Cardiac muscle cell (in vitro differentiated cells and primary cell): ENCODE measurements around the gene PBRM1. TPM values are rescaled to one million over a fixed set of nuclear protein-coding genes. Genes with fewer than 3 reads are reported as not detected.

ENCODE experiments used
- DNase-seq, 2 donors: peaks; one replicate each; pipeline versions ENCODE4 v3.0.0 to v3.0.0-alpha.2; 2010 to 2017; ENCODE audit warnings: low read depth in 1 of 2, low spot score in 1 of 2
- H3K27ac ChIP-seq: fragments of 200-600 bp; sonication (generic); 2 replicates; pipeline ENCODE4 v1.5.1; 2016
- H3K27me3 ChIP-seq: fragments of 200-600 bp; sonication (generic); 2 replicates; pipeline ENCODE4 v1.6.0; 2016; ENCODE audit warnings: control low read depth
- H3K36me3 ChIP-seq: fragments of 200-600 bp; sonication (generic); 2 replicates; pipeline ENCODE4 v1.5.1; 2016; ENCODE audit warnings: control low read depth
- H3K4me1 ChIP-seq: fragments of 200-600 bp; sonication (generic); 2 replicates; pipeline ENCODE4 v1.8.1; 2017; ENCODE audit warnings: low read depth, mild to moderate bottlenecking, mixed run types
- H3K4me3 ChIP-seq: fragments of 200-600 bp; sonication (generic); 2 replicates; pipeline ENCODE4 v1.5.1; 2016; ENCODE audit warnings: mild to moderate bottlenecking
- H3K9me3 ChIP-seq: fragments of 200-600 bp; sonication (generic); 2 replicates; pipeline ENCODE4 v1.5.1; 2017; ENCODE audit warnings: low read depth, mild to moderate bottlenecking, control low read depth
- polyA plus RNA-seq: library from polyadenylated mRNA; unstranded; fragments of >200 nt; fragmentation: Nextera tagmentation; extraction: Ambion mirVana; gene quantifications from 2 replicates; pipeline ENCODE4 v1.2.1, GENCODE V29; 2016
- total RNA-seq: library from RNA; depleted of rRNA; stranded (reverse); fragments of >200 nt; gene quantifications from 2 replicates; pipeline ENCODE4 v1.2.3, GENCODE V29; 2016
- TF ChIP-seq, protein P1 (sequence below): IDR thresholded peaks from 2 replicates; pipeline ENCODE4 v1.5.1; 2012; ENCODE audit warnings: low read depth, mild to moderate bottlenecking, low read length

Gene PBRM1
- total and polyA plus RNA-seq, 2 experiments from 2014 or later = 64.0 to 76.2 TPM

DNA sequence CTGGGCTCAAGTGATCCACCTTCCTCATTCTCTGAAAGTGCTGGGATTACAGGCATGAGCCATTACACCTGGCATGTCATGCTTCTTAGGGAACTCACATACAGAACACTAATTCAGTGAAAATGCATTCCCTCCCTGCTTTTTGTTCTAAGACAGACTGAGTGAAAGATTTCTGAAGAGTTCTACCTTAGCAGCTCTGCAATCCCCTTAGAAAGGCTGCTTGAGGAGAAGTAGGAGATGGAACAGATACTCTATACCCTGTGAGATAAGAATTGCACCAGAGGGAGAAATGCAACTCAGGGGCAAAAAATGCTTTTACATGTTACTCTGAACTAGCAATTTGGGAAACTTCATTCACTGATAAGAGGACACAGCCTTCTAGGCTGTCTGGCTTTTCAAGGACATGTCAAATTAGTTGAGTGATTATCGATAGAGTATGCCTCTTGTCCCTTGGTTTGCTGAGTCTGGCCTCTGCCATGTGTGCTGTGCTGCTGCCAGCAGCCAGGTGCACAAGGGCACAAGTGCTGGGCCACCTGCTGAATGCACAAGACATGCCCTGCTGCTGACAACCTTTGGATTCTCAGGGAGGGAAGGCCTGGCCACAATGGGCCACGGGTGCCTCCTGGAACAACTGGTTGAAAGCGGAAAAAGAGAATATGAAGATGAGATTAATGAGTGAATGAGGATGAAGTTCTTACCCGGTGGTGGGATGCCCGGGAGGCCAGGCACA lies 131.5 kb downstream of the PBRM1 start:
- Histone ChIP-seq H3K9me3 (no peaks in the 10 kb centered on the region), H3K27me3 (no peaks in the 10 kb centered on the region), H3K36me3 (peaks cover 33% of the 10 kb centered on the region), H3K4me1 (peaks cover 3% of the 10 kb centered on the region), H3K27ac (peak overlapping the region; percentile 72), H3K4me3 (no peak overlapping the region)
- TF ChIP-seq, protein P1, sequence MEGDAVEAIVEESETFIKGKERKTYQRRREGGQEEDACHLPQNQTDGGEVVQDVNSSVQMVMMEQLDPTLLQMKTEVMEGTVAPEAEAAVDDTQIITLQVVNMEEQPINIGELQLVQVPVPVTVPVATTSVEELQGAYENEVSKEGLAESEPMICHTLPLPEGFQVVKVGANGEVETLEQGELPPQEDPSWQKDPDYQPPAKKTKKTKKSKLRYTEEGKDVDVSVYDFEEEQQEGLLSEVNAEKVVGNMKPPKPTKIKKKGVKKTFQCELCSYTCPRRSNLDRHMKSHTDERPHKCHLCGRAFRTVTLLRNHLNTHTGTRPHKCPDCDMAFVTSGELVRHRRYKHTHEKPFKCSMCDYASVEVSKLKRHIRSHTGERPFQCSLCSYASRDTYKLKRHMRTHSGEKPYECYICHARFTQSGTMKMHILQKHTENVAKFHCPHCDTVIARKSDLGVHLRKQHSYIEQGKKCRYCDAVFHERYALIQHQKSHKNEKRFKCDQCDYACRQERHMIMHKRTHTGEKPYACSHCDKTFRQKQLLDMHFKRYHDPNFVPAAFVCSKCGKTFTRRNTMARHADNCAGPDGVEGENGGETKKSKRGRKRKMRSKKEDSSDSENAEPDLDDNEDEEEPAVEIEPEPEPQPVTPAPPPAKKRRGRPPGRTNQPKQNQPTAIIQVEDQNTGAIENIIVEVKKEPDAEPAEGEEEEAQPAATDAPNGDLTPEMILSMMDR = no peak
- no peak for DNase-seq

DNA sequence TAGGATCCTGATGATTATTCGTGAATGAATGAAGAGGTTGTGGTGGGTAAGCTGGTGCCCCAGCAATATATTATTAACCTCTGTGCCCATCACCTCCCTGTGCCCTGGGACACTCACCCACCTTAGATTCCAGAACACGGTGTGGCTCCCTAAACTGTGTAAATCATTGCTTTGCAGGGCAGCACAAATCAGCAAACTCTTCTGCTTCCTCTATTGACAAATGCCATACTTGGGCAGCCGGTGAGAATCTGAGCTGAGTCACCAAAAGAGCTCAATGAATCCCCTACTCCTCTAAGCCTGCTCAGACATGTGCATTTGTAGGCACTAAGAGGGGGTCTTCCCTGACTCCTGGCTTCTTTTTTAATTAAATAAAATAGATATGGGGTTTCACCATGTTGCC lies 133.6 kb downstream of the PBRM1 start:
- no peak overlapping the region for H3K4me3 ChIP-seq
- H3K27me3 ChIP-seq = no peaks in the 10 kb centered on the region
- peaks cover 28% of the 10 kb centered on the region for H3K36me3 ChIP-seq
- H3K9me3 ChIP-seq = no peaks in the 10 kb centered on the region
- TF ChIP-seq, protein P1 = no peak
- peaks cover 3% of the 10 kb centered on the region for H3K4me1 ChIP-seq
- peak overlapping the region; percentile 22 for H3K27ac ChIP-seq
- no peak for DNase-seq

DNA sequence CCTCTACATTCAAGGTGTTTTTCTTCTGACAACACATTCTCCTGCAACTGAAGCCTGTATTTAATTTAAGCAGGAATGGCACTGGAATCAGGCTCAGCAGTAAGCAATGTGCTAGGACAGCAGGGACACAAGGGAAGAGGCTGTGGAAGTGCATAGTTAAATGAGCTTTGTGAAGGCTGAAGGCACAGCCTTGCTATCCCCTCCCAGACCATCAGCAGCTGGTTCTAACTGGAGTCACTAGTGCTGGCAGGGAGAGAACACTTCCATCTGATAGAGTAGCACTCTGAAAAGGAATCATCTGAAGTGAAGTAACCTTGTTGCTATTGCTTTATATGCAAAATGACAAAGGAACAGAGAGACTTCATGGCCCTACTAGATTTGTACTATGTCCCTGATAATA lies 134.6 kb downstream of the PBRM1 start:
- H3K27ac ChIP-seq = peak overlapping the region; percentile 64
- no peak for DNase-seq
- peaks cover 3% of the 10 kb centered on the region for H3K4me1 ChIP-seq
- no peaks in the 10 kb centered on the region for H3K27me3 ChIP-seq
- H3K9me3 ChIP-seq = no peaks in the 10 kb centered on the region
- peaks cover 31% of the 10 kb centered on the region for H3K36me3 ChIP-seq
- TF ChIP-seq, protein P1 = no peak
- no peak overlapping the region for H3K4me3 ChIP-seq

DNA sequence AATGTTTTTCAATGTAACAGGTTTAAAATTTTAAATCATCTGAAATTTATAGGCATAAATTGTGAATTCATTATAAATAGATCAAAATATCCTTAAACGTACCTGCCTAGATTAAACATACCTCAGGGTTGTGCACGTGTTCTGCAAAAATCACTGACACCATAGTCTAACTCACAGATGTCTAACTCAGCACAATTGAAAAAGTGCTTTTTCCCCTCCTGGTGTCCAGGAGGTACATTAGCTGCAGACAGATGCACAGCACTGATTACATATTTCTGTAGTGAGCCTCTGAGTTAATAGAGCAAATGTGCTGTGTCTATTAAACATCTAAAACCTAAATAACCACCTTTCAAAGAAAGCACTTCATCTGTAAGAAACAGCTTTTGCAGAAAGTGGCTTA lies 138.6 kb downstream of the PBRM1 start:
- H3K4me3 ChIP-seq = no peak overlapping the region
- peaks cover 31% of the 10 kb centered on the region for H3K36me3 ChIP-seq
- no peak for DNase-seq
- H3K4me1 ChIP-seq = no peaks in the 10 kb centered on the region
- no peaks in the 10 kb centered on the region for H3K27me3 ChIP-seq
- no peaks in the 10 kb centered on the region for H3K9me3 ChIP-seq
- TF ChIP-seq, protein P1 = no peak
- no peak overlapping the region for H3K27ac ChIP-seq

DNA sequence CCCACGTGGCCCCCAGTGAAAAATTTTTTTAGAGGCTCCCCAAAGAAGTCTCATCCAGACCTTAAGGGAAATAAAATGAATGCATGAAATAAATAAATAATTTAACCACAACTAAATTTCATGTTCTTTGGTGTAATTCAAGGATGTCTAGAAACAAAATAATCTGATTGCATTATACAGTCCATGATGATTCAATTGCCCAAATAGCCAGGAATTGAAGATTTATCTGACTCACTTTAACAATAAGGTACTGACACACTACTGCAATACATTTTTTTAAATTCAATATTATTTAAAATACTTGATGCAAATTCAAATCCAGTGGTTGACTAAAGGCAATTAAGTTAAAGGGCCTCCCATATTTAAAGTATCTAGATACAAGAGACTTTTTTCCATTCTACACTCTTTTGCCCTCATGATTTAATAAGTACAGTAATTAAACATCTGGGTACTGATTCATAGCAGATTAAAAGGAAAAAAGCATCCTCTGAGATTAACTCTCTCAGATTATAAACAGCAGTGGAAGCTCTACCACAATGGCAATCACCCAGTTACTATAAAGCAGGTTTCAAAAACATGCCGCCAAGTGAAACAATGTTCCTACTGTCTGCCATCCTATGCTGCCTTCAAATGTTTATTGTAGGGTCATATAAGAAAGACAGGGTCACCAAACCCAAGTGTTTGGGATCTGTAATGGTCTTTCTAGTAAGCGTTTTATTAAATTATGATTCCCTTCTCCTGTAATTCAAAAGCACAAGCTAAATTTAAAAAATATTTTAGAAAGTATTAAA lies 139.4 kb downstream of the PBRM1 start:
- no peaks in the 10 kb centered on the region for H3K4me1 ChIP-seq
- no peak overlapping the region for H3K4me3 ChIP-seq
- TF ChIP-seq, protein P1 = no peak
- H3K36me3 ChIP-seq = peaks cover 33% of the 10 kb centered on the region
- peak overlapping the region; percentile 30 for H3K27ac ChIP-seq
- no peaks in the 10 kb centered on the region for H3K9me3 ChIP-seq
- no peaks in the 10 kb centered on the region for H3K27me3 ChIP-seq
- DNase-seq = no peak
